Peyer's patch (tissue), 4 donors: ENCODE results near the gene ATP2A1. TPM values are rescaled to one million over a fixed set of nuclear protein-coding genes. Genes with fewer than 3 reads are reported as not detected.

Experiments
- DNase-seq, 3 donors: peaks; one replicate each; pipeline ENCODE4 v3.0.0-alpha.2; 2017 to 2019
- H3K27ac ChIP-seq, 4 donors: fragments of 200-600 bp; sonication (generic); one replicate each; pipeline ENCODE4 v1.5.1; 2016 to 2019
- H3K27me3 ChIP-seq, 2 donors: fragments of 200-600 bp; sonication (generic); one replicate each; pipeline ENCODE4 v1.5.1; 2019
- H3K36me3 ChIP-seq, 3 donors: fragments of 200-600 bp; sonication (generic); one replicate each; pipeline ENCODE4 v1.5.1; 2016 to 2019
- H3K4me1 ChIP-seq, 4 donors: fragments of 200-600 bp; sonication (generic); one replicate each; pipeline ENCODE4 v1.5.1; 2016 to 2019
- H3K4me3 ChIP-seq, 4 donors: fragments of 200-600 bp; sonication (generic); 1 replicate in 3 of 4; 2 replicates in 1 of 4; pipeline ENCODE4 v1.5.1; 2016 to 2019; ENCODE audit warnings: mild to moderate bottlenecking in 1 of 4
- H3K9me3 ChIP-seq, 4 donors: fragments of 200-600 bp; sonication (generic); one replicate each; pipeline ENCODE4 v1.5.1; 2016 to 2019; ENCODE audit warnings: mild to moderate bottlenecking in 1 of 4
- CTCF ChIP-seq, 6 experiments: fragments of 450-650 bp in 4 of 6; fragments of 200-600 bp in 2 of 6; sonication (generic) in 1 of 6; IDR thresholded peaks; one replicate each; pipeline ENCODE4 v1.5.1; 2017 to 2019; ENCODE audit warnings: antibody characterized with exemption in 6 of 6, mild to moderate bottlenecking in 3 of 6, moderate library complexity in 1 of 6
- POLR2A ChIP-seq, 2 donors: fragments of 450-650 bp; IDR thresholded peaks; one replicate each; pipeline ENCODE4 v1.5.1; 2017; ENCODE audit warnings: antibody characterized with exemption in 2 of 2, mild to moderate bottlenecking in 2 of 2, moderate library complexity in 2 of 2
- total RNA-seq, 4 donors: library from RNA; depleted of rRNA; stranded (reverse); fragments of >200 nt; gene quantifications; one replicate each; pipeline ENCODE4 v1.1.0, GENCODE V29; 2016

ATP2A1 gene
- total RNA-seq, 4 donors from 2014 or later, result 0.35 to 142 (median 2.0) TPM; not detected in 1

- H3K27me3 ChIP-seq, result no peaks in the 10 kb centered on the region
- peaks cover 0 to 24% (median 16%) of the 10 kb centered on the region in 4 donors for H3K4me1 ChIP-seq
- peak overlapping the region; percentile 78 to 88 (median 85) for H3K27ac ChIP-seq
- H3K4me3 ChIP-seq, result peak overlapping the region; percentile 79 to 96 (median 86)
- TF ChIP-seq CTCF (IDR thresholded peaks at IDR 0.05) (no peak), POLR2A (IDR thresholded peaks at IDR 0.05) (no peak)
- H3K9me3 ChIP-seq, result no peaks in the 10 kb centered on the region
- DNase-seq, result peak in 1 of 3 donors; percentile 57
- peaks cover 0 to 30% (median 0%) of the 10 kb centered on the region in 3 donors for H3K36me3 ChIP-seq
Measured at GRCh38 chr16:28845761-28846079, 32.6 kb upstream of the ATP2A1 start.

GRCh38 chr16:28846080-28846932 is 32.0 kb upstream of the ATP2A1 start, which contains the start of gene TUFM:
TUFM (minus strand) TSS chr16:28846348; CDS start chr16:28846269, 79 bp downstream.
- peaks cover 0 to 27% (median 0%) of the 10 kb centered on the region in 3 donors for H3K36me3 ChIP-seq
- peak within 1 kb of the TSS; percentile 79 to 96 (median 86) for H3K4me3 ChIP-seq
- H3K27me3 ChIP-seq, result no peaks in the 10 kb centered on the region
- TF ChIP-seq POLR2A (IDR thresholded peaks at IDR 0.05) (peak; percentile 57 to 68), CTCF (IDR thresholded peaks at IDR 0.05) (peak; percentile 54 to 85 (median 64))
- peak within 1 kb of the TSS; percentile 78 to 88 (median 85) for H3K27ac ChIP-seq
- no peaks in the 10 kb centered on the region for H3K9me3 ChIP-seq
- H3K4me1 ChIP-seq, result peaks cover 0 to 24% (median 16%) of the 10 kb centered on the region in 4 donors
- DNase-seq, result peak; percentile 97 to 99 (median 97)

DNA sequence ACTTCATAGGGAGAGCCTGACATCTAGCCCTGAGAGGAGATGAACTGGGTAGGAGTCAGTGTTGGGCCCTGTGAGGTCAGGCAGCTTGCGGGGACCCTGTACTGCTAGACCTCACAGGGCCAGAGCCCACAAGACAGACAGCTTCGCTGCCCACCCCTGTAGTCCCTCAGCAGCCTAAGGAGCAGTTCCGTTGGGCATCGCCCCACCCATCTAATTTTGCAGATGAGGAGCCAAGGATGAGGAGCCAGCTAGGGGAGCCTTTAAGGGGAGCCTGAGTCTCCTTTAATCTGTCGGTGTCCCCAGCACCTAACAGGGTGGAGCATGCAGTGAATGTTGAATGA is 31.4 kb upstream of the ATP2A1 start:
- no peaks in the 10 kb centered on the region for H3K9me3 ChIP-seq
- H3K4me3 ChIP-seq, result peak overlapping the region; percentile 79 to 96 (median 86)
- DNase-seq, result no peak
- peaks cover 0 to 27% (median 0%) of the 10 kb centered on the region in 3 donors for H3K36me3 ChIP-seq
- TF ChIP-seq POLR2A (IDR thresholded peaks at IDR 0.05), result no peak
- TF ChIP-seq CTCF (IDR thresholded peaks at IDR 0.05), result no peak
- peaks cover 0 to 24% (median 16%) of the 10 kb centered on the region in 4 donors for H3K4me1 ChIP-seq
- H3K27me3 ChIP-seq, result no peaks in the 10 kb centered on the region
- peak overlapping the region; percentile 78 to 88 (median 85) for H3K27ac ChIP-seq

GRCh38 chr16:28858421-28858820 is 19.9 kb upstream of the ATP2A1 start:
- DNase-seq, result no peak
- H3K4me3 ChIP-seq, result no peak overlapping the region
- no peak overlapping the region for H3K27ac ChIP-seq
- no peaks in the 10 kb centered on the region for H3K9me3 ChIP-seq
- no peaks in the 10 kb centered on the region for H3K36me3 ChIP-seq
- TF ChIP-seq POLR2A (IDR thresholded peaks at IDR 0.05) (no peak), CTCF (IDR thresholded peaks at IDR 0.05) (no peak)
- H3K4me1 ChIP-seq, result peaks cover 0 to 3% (median 0%) of the 10 kb centered on the region in 4 donors
- H3K27me3 ChIP-seq, result no peaks in the 10 kb centered on the region

GRCh38 chr16:28859326-28859725 is 19.0 kb upstream of the ATP2A1 start:
- Histone ChIP-seq H3K4me3 (no peak overlapping the region), H3K27me3 (no peaks in the 10 kb centered on the region), H3K27ac (no peak overlapping the region), H3K9me3 (no peaks in the 10 kb centered on the region), H3K4me1 (peaks cover 0 to 5% (median 3%) of the 10 kb centered on the region in 4 donors), H3K36me3 (no peaks in the 10 kb centered on the region)
- no peak for DNase-seq
- TF ChIP-seq CTCF (IDR thresholded peaks at IDR 0.05) (no peak), POLR2A (IDR thresholded peaks at IDR 0.05) (no peak)
